Right lobe of liver (tissue), 6 donors: ENCODE measurements around the gene HELZ2. TPM values are rescaled to one million over a fixed set of nuclear protein-coding genes. Genes with fewer than 3 reads are reported as not detected.
"Not testable (repeated sequence)": the region's sequence is repeated elsewhere in the genome, so short reads cannot be mapped to it uniquely, and the experiment has no call there.

Experiments
- ATAC-seq, 4 donors: fragments of 200-7000 bp; cut with Tn5 transposase; one replicate each; pipeline ENCODE4 v1.9.1; 2020; ENCODE audit warnings: mild to moderate bottlenecking in 4 of 4, moderate library complexity in 4 of 4
- DNase-seq, 3 donors: peaks; one replicate each; pipeline ENCODE4 v3.0.0-alpha.2; 2020
- H3K27ac ChIP-seq, 3 donors: fragments of 200-600 bp; one replicate each; pipeline ENCODE4 v1.8.0; 2022
- H3K27me3 ChIP-seq, 2 donors: fragments of 200-600 bp; one replicate each; pipeline ENCODE4 v1.8.0; 2022
- H3K36me3 ChIP-seq, 4 donors: fragments of 200-600 bp; sonication (generic) in 1 of 4; one replicate each; pipeline versions ENCODE4 v1.5.1 to v1.8.0; 2017 to 2022; ENCODE audit warnings: control low read depth in 1 of 4
- H3K4me1 ChIP-seq, 4 donors: fragments of 200-600 bp; sonication (generic) in 1 of 4; one replicate each; pipeline versions ENCODE4 v1.5.1 to v1.8.0; 2017 to 2022; ENCODE audit warnings: control low read depth in 1 of 4
- H3K4me3 ChIP-seq, 3 donors: fragments of 200-600 bp; one replicate each; pipeline ENCODE4 v1.8.0; 2022
- H3K9me3 ChIP-seq, 4 donors: fragments of 200-600 bp; sonication (generic) in 1 of 4; one replicate each; pipeline versions ENCODE4 v1.5.1 to v1.8.0; 2017 to 2022; ENCODE audit warnings: control low read depth in 1 of 4
- POLR2A ChIP-seq: fragments of 450-650 bp; IDR thresholded peaks from one replicate; pipeline ENCODE4 v1.6.1; 2017; ENCODE audit warnings: antibody characterized with exemption, mild to moderate bottlenecking
- WGBS: methylation state at CpG from one replicate; pipeline ENCODE4 v1.1.6; 2018; ENCODE audit warnings: low coverage, low lambda C conversion rate; ENCODE audit not compliant: insufficient coverage; ENCODE audit errors: missing lambda C conversion rate; 5-methylcytosine and 5-hydroxymethylcytosine counted together
- intact Hi-C, 2 donors: fragments of 100-400 bp; cut with DNase I; formaldehyde crosslinking; loops; one replicate each; pipeline versions ENCODE4 v1.11.2 to v1.14.1; 2022
- total RNA-seq, 6 experiments: library from RNA; depleted of rRNA in 2 of 6; stranded (reverse); fragments of >200 nt in 2 of 6; fragmentation: NEBNext Ultra II Directional in 3 of 6; extraction: Animal tissue kit (Norgen Biotek cat#: 25700) in 3 of 6; gene quantifications; one replicate each; pipeline versions ENCODE4 v1.1.0 to v1.2.4, GENCODE V29; 2016 to 2023
- TF ChIP-seq, protein P1 (sequence below), 4 donors: fragments of 200-600 bp in 3 of 4; fragments of 450-650 bp in 1 of 4; IDR thresholded peaks; one replicate each; pipeline versions ENCODE4 v1.5.1 to v1.8.0; 2016 to 2022; ENCODE audit warnings: antibody characterized with exemption in 4 of 4, mild to moderate bottlenecking in 2 of 4
- donor health status: DM: no; HTN: yes; CAD: no.
- donor health status: DM: no; HTN: no; CAD: no.
- donor health status: DM: no; HTN: no; CAD: no.
- donor health status: DM: no; HTN: yes; CAD: no.
- donor health status: DM: no; HTN: yes; CAD: no.

Gene HELZ2
- total RNA-seq, 6 experiments from 2014 or later, result 14.8 to 30.3 (median 24.1) TPM

DNA sequence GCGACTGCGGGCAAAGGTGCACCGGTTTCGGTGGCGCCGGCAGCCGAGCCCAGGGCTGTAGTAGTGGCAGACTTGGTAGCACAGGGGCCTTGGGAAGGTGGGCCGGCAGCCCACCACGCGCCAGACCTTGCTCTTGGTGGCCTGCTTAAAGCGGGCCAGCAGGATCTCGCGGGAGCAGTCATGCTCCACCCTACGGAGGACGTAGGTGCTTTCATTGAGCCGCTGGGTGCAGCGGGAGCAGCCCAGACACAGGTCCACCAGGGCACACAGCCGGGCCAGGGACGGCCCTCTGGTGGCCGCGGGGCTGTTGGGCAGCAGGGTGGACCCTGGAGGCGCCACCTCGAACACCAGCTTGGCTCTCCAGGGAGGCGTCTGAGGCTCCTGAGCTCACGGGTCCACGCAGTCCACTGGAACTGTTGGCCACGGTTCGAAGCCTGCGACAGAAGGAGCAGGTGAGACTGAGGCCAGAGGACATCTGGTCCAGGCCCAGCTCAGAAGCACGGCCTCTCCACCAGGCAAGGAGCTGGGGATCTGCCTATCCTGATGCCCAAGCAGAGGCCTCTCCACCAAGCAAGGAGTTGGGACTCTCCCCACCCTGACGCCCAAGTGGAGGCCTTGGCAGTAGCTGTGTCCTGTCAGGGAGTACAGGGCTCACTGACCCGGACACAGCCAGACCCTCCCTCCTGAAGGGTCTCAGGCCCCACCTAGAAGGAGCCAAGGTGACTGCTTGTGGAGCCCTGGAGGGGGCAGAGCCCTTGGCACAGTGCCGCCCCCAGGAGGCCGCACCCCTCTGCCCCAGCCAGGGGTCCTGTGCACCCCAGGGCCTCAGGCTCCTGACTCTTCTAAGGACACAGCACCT is 1.0 kb downstream of the HELZ2 start:
- DNase-seq, result no peak
- no peaks in the 10 kb centered on the region for H3K9me3 ChIP-seq

DNA sequence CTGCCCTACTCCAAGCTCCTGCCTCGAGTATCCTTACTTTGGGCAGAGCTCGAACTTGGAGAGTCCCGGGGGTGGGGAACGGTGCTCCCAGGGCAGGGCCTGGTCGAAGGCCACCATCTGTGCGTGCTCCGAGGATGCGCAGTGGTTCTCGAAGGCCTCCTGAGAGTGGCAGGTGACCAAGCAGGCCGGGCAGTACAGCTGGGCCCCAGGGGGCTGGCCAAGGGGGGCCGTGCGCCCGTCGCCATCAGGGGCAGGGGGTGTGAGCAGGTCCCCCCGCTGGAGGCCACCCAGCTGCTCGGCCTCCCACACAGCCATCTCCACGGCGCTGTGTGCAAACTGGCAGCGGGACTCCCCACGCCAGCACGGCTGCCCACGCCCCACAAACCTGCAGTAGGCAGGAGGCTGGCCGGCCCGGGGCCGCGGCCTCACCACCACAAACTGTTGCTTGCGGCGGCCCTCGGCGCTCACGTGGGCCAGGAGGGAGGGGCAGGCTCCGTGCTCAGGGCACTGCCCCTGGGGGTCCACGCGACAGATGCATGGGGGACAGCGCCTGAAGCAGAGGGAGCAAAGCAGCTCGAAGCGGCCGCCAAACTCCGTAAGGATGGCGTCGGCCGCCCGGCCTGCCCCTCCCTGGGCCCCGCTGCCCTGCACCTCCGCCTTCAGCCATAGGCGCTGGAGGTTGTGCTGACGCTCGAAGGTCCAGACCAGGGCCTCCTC is 1.8 kb downstream of the HELZ2 start:
- no peak for DNase-seq
- WGBS, result 100% methylated on average over 2 of the region's 48 CpGs

More for the DNA sequence above, 1.0 kb downstream of the HELZ2 start:
- H3K4me3 ChIP-seq, result peak overlapping the region; percentile 79 to 89 (median 87)
- H3K27ac ChIP-seq, result peak overlapping the region; percentile 78 to 87 (median 87)
- no peak for ATAC-seq
- H3K36me3 ChIP-seq, result no peaks in the 10 kb centered on the region
- no peaks in the 10 kb centered on the region for H3K4me1 ChIP-seq
- TF ChIP-seq, protein P1, sequence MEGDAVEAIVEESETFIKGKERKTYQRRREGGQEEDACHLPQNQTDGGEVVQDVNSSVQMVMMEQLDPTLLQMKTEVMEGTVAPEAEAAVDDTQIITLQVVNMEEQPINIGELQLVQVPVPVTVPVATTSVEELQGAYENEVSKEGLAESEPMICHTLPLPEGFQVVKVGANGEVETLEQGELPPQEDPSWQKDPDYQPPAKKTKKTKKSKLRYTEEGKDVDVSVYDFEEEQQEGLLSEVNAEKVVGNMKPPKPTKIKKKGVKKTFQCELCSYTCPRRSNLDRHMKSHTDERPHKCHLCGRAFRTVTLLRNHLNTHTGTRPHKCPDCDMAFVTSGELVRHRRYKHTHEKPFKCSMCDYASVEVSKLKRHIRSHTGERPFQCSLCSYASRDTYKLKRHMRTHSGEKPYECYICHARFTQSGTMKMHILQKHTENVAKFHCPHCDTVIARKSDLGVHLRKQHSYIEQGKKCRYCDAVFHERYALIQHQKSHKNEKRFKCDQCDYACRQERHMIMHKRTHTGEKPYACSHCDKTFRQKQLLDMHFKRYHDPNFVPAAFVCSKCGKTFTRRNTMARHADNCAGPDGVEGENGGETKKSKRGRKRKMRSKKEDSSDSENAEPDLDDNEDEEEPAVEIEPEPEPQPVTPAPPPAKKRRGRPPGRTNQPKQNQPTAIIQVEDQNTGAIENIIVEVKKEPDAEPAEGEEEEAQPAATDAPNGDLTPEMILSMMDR (IDR thresholded peaks at IDR 0.05), result peak in 1 of 4 donors; percentile 18
- TF ChIP-seq POLR2A, result no peak
- intact Hi-C loops, result no loop called here
- WGBS, result 98% methylated on average over 8 of the region's 34 CpGs
- no peaks in the 10 kb centered on the region for H3K27me3 ChIP-seq

DNA sequence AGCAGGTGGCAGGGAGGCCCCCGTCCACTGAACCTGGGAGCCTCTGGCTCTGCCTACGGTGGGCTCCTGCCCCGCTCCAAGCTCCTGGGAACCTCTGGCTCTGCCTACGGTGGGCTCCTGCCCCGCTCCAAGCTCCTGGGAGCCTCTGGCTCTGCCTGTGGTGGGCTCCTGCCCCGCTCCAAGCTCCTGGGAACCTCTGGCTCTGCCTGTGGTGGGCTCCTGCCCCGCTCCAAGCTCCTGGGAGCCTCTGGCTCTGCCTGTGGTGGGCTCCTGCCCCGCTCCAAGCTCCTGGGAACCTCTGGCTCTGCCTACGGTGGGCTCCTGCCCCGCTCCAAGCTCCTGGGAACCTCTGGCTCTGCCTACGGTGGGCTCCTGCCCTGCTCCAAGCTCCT is 3.0 kb downstream of the HELZ2 start:
- DNase-seq, H3K36me3 ChIP-seq, H3K27me3 ChIP-seq, H3K27ac ChIP-seq, H3K4me1 ChIP-seq, ATAC-seq, H3K9me3 ChIP-seq, H3K4me3 ChIP-seq, intact Hi-C loops: not testable (repeated sequence)
- 33% methylated on average over 3 of the region's 11 CpGs for WGBS

More for the DNA sequence above, 1.8 kb downstream of the HELZ2 start:
- H3K4me1 ChIP-seq, result no peaks in the 10 kb centered on the region
- no peaks in the 10 kb centered on the region for H3K27me3 ChIP-seq
- H3K36me3 ChIP-seq, result no peaks in the 10 kb centered on the region
- no peaks in the 10 kb centered on the region for H3K9me3 ChIP-seq
- no peak for ATAC-seq
- no peak overlapping the region for H3K4me3 ChIP-seq
- no peak for TF ChIP-seq POLR2A
- TF ChIP-seq, protein P1 (IDR thresholded peaks at IDR 0.05), result no peak
- H3K27ac ChIP-seq, result no peak overlapping the region
- intact Hi-C loops, result no loop called here

DNA sequence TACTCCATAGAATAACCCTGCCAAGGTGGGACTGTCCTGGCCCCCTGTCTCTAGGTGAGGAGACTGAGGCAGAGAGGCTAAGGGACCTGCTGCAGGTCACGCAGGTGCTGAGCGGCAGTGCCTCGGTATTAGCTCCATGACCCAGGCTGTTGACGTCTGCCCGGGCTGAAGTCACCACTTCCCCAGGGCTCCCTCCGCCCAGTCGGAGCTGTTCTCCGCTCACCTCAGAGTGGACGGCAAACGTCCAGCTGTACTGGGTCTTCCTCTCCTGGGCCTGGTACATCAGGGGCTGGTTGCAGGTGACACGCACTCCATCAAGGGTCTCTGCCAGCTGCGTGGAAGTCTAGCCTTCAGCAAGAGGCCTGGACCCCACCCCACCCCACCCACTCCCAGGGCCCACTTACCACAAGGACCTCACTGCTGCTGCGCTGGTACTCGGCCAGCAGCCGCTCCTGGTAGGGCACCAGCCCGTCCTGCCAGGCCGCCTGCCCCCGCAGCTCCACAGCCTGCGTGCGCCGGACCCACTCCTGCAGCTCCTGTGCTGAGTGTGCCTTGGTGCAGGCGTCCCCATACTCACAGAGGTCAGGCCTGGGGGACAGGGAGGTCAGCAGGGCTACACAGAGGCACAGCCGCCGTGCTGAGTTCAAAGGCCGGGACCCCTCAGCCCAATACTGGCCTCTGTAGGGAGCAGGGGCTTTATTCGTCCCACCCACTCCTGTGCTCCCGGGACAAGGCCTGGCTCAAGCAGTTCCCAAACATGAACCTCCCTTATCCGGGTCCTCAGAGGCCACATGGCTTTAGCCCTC is 3.6 kb downstream of the HELZ2 start:
- Histone ChIP-seq H3K4me3 (no peak overlapping the region), H3K27ac (no peak overlapping the region), H3K9me3 (no peaks in the 10 kb centered on the region), H3K4me1 (no peaks in the 10 kb centered on the region), H3K27me3 (no peaks in the 10 kb centered on the region), H3K36me3 (peaks cover 0 to 1% (median 0%) of the 10 kb centered on the region in 4 donors)
- DNase-seq, result no peak
- TF ChIP-seq, protein P1 (IDR thresholded peaks at IDR 0.05), result no peak
- TF ChIP-seq POLR2A, result no peak
- no CpG with 5 or more reads among the region's 28 CpGs for WGBS
- intact Hi-C loops, result no loop called here
- no peak for ATAC-seq
